CD4-positive, alpha-beta T cell treated with Interleukin-4 for 4 hours (primary cell): ENCODE data around the gene GXYLT1.
A peak's percentile ranks its signal among the peaks of the same experiment; 100 is the strongest.
"Not testable (repeated sequence)": the region's sequence is repeated elsewhere in the genome, so short reads cannot be mapped to it uniquely, and the experiment has no call there.

Source experiments
- DNase-seq: peaks from one replicate; pipeline ENCODE4 v3.0.0-alpha.2; 2020

GXYLT1 gene

DNA sequence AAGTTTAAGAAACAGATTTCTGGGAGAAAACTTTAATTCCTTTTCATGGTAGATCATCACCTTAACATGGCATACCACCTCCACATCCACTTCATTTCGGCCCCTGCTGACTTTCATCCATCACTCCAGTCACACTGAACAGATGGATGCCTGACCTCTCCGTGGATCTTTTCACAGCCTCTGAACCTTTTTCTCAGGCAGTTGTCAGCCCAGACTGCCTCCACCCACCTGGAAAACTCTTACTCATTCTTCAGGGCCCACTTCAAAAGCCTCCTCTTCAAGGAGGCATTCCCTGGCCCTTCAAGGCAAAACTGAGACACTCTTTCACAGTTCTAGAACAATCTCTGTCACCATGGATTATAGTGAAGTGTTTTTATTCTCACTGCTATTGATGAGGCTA, 52.9 kb downstream of the GXYLT1 start:
- no peak for DNase-seq

DNA sequence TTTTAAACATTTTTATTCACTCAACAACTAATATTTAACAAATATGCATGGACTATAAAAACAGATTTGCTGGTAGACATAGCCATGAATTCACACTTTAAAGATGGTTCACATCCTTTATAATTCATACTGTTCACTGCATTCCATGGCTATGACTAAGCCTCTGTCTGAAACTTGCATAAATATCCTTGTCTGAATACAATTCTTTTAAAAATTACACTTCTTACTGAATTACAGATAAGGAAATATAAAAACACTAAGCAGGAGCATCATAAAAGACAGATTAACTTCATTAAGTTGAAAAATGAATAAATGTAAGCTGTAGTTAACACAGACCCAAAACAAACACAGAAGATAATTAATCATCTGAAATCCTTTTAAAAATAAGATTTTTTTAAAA, 53.8 kb downstream of the GXYLT1 start:
- DNase-seq: no peak

DNA sequence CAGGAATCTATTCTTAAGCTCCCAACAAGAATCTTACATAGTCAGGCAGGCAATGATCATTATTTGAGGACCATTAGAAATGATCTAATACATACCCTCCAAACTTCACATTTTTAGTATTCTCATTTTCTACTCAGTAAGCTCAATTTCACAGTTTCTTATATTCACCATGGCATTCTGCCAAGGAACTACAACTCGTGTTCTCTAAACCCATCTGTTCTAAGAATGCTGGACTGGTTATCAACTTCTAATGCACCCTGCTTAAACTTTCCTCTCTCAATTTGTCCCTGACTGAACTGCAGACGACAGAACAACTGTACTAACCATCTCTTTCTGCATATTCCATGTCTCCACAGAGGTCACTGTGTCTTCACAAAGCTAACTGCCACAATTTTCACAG, 58.6 kb downstream of the GXYLT1 start:
- no peak for DNase-seq

DNA sequence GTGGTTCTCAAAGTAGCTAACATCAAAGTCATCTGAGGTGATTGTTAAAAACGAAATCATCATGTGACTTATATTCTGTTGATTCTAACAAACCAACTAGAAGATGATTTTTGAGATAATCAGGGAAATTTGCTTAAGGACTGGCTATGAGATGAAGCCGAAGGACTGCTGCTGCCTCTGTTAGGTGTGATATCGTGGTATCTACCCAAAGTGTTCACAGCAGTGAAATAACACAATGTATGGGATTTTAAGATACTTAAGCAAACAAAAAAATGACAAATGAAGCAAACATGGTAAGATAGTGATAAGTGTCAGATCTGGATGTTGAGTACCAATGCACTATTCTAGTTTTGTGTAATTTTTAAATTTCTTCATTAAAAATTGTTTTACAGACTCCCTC, 59.1 kb downstream of the GXYLT1 start:
- DNase-seq: no peak

DNA sequence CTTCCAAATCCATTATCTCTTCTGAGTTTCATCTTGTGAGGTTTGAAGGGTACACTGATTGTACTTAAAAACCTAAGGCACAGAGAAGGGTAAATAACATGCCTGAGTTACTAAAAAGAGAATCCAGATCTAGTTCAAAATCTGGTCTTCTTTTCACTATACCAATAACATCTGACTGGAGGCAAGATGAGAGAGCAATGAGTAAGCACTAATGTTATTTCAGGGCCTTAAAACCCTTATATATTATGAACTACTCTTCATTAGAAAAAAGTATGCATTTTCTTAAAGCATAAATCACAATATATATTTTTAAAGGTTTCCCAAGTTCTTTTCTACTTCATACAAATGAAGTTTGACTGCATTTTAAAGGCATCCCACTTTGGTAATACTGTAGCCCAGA, 60.2 kb downstream of the GXYLT1 start:
- no peak for DNase-seq

DNA sequence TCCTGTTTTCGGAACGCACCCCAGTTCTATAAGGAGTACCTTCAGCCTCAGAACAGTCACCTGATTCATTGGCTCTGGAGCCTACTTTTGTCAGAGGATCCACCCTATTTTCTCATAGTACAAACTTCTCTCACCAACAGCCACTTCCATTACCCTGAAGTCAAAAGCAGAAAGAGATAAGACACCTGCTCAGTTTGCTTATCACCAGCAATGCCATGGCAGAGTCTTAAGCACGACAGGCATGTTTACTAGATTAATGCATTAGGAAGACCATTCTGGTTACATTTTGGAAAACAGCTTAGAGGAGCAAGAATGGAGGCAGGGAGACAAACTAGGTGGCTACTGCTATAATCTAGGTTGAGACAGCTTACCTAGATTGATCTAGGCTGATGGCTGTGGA, 67.7 kb downstream of the GXYLT1 start:
- DNase-seq: no peak

DNA sequence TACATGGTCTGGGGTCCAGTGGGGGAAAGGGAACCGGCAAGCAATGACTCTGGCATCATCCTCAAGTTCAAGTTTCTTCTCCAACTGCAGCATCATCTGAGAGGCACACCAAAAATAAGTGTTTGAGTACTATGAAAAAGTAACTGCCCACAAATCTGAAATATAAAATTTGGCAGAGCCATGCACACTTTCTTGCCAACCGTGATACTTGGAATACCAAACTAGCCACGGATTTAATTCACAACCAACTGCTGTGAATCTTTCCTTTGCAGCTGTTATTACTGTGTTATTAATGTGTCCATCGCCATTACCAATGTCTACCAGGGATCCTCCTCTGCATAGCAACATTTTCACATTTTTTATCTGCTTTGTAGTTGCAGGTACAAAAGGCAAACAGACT, 74.6 kb downstream of the GXYLT1 start:
- no peak for DNase-seq

DNA sequence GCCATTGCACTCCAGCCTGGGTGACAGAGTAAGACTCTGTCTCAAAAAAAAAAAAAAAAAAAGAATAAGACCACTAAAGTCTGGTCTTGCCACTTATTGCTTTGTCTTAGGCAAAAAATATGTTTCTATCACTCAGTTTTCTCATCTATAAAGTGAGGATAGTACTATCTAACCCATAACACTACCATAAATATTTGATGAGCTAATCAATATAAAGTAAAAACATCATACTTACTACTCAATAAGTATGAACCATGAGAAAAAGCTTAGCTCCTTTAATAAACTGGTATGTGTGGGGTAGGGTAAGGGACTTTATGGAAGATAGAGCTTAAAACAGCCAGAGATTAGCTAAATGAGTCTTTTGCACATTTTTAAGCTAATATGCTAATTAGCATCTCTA, 85.5 kb downstream of the GXYLT1 start:
- DNase-seq: no peak

DNA sequence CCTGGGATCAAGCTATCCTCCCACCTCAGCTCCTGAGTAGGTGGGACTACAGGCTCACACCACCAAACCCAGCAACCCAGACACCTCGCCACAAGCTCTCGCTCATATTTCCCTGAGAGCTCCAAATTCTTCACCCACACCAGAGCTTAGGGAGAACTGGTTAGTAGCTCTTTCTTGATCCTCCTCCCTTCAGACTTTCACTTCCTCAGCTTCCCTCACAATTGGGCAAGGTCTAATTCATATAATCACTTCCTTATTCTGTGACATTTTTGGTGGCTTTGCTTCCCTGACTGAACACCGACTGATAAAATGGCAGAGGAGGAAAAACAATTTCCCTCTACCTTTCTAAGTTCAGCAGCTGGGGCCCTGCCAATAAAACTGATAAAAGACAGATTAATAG, 88.5 kb downstream of the GXYLT1 start:
- DNase-seq: peak; percentile 14

DNA sequence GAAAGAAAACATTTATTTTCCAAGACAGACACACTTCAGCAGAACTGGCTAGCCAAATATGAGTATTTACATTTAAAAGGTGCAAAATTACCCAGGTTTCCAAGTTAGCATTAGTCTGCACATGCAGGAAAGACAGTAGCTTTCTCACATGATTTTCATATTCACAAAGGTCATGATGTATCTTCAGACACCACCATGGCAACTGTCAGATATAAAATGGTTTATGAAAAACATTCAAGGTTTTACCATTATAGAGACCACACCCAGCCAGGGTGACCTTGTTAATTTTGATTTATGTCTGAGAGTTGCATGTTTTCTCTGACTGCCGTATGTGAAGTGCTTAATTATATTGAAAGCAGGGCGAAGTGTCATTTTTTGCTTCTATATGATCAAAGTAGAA, 91.2 kb downstream of the GXYLT1 start:
- DNase-seq: no peak

DNA sequence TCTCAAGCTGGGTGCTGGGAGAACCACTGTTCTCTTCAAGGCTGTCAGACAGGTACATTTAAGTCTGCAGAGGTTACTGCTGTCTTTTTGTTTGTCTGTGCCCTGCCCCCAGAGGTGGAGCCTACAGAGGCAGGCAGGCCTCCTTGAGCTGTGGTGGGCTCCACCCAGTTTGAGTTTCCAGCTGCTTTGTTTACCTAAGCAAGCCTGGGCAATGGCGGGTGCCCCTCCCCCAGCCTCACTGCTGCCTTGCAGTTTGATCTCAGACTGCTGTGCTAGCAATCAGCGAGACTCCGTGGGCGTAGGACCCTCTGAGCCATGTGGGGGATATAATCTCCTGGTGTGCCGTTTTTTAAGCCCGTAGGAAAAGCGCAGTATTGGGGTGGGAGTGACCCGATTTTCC, 95.7 kb downstream of the GXYLT1 start:
- not testable (repeated sequence) for DNase-seq

DNA sequence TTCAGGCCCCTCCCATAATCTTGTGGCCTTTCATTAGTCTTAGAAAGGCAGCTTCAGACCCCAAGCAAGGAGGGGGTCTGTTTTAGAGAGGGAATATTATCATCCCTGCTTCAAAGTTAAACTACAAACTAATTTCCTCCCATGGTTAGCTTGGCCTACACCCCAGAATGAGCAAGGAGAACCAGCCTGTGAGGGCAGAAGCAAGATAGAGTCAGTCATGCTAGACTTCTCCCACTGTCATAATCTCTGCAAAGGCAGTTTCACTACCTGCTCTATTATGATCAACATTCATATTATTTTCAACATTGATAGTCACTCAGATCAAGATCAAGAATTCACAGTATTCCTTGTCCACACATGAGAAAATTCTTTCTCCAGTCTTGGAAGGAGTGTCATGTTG, 105.1 kb downstream of the GXYLT1 start:
- DNase-seq: no peak

DNA sequence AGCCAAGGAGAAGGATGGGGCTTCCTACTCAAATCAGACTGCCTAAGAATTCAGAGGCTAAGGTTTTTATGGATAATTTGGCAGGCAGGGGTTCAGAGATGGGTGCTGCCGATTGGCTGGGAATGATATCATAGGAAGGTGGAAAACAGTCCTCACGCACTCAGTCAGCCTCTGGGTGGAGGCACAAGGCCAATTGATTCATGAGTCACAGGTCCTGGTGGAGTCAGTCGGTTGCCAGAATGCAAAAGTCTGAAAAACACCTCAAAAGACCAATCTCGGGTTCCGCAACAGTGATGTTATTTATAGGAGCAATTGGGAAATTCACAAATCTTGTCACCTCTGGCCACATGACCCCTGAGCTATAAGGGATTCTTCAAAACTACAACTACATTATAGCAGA, 105.5 kb downstream of the GXYLT1 start:
- no peak for DNase-seq

DNA sequence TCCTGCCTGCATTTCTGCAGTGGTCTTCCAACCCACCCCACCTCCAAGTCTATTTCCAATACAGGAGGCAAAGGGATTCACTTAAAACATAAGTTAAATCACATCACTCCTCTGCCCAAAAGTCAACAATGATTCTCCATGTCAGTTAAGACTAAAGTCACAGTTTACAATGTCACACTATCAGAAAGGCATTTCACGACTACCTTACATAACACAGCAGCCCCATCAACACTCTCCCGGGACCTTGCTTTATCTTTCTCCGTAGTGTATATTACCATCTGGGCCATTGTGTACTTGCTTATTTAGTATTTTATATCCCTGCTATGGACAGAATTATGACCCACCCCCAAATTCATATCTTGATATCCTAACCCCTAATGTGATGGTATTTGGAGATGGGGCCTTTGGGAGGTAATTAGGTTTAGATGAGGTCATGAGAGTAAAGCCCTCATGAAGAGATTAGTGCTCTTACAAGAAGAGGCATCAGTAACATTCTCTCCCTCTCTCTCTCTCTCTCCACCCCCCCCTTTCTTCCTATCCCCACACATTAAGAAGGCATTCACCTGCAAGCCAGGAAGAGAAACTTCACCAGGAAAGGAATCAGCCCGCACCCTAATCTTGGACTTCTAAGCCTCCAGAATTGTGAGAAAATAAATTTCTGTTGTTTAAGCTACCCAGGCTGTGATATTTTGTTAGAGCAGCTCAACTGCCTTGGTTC, 112.7 kb downstream of the GXYLT1 start:
- no peak for DNase-seq
